ENCODE measurements around the gene MMP3. TPM values are rescaled to one million over a fixed set of nuclear protein-coding genes. Genes with fewer than 3 reads are reported as not detected.

Gene MMP3
- total RNA-seq, 1 experiment from 2014 or later = not detected

DNA sequence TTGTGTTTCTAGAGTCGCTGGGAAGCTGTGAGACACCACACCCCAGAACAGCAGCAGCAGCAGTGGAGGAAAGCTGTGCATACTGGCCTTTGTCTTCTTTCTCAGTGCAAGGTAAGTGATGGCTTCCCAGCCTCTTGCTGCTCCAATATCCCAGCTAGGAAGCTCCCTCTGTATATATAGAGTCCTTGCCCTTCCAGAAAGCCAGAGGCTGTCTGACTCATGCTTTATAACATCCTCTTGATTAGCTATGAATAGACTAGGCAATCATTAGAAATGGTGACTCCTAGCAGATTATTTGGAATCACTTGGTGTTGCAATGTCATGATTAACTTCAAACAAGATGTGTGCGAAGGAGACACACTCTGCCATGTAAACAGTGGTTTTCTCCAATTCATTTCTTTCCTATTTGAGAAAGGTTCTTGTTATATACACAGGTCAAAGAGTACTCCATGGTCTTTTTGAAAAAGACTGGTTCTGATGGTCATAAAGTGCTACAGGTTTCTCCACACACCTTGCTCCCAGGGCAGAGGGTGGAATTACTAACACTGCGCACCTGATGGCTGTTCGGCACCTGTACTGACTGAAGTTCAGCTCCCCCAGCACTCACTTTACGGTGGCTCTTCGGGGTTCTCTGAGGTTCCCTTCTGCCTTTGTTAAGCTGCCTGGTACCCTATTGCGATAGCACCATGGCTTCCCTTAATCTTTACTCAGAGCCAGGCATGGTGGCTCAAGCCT is 45.2 kb downstream of the MMP3 start, which contains the start of gene MMP1:
MMP1 (minus strand) TSS at position 149 of the 735 bp plus-strand sequence; CDS start at position 81, 68 bp downstream.
- H3K27me3 Mint-ChIP-seq (ENCODE audit: low read depth) = no peaks in the 10 kb centered on the region
- no peak within 1 kb of the TSS for H3K4me3 Mint-ChIP-seq
- TF ChIP-seq CTCF (conservative IDR thresholded peaks at IDR 0.05) = no peak
- Histone ChIP-seq H3T11ph (ENCODE audit: low read length) (no peak within 1 kb of the TSS), H2AK5ac (ENCODE audit: insufficient read length, low read length) (no peak within 1 kb of the TSS), H3K4me2 (ENCODE audit: insufficient read depth, insufficient read length, low read length) (no peak within 1 kb of the TSS), H2BK120ac (ENCODE audit: low read depth, low read length, poor library complexity, severe bottlenecking) (no peak within 1 kb of the TSS), H3K27me3 (ENCODE audit: insufficient read depth, low read length) (no peaks in the 10 kb centered on the region), H3K79me2 (ENCODE audit: insufficient read depth, low read length) (no peaks in the 10 kb centered on the region), H2BK15ac (ENCODE audit: low read depth, low read length) (no peak within 1 kb of the TSS), H3K14ac (ENCODE audit: insufficient read depth, low read length) (no peak within 1 kb of the TSS), H3K4me1 (ENCODE audit: insufficient read depth, low read length) (no peaks in the 10 kb centered on the region), H3K18ac (ENCODE audit: insufficient read length, low read depth, low read length) (no peak within 1 kb of the TSS), H3K9ac (ENCODE audit: extremely low read depth, insufficient read length, low read length) (no peak within 1 kb of the TSS), H3K79me1 (ENCODE audit: insufficient read depth, low read depth, low read length, poor library complexity, severe bottlenecking) (no peaks in the 10 kb centered on the region), H3K4ac (ENCODE audit: low read depth, low read length) (no peak within 1 kb of the TSS), H4K8ac (replicated peaks; ENCODE audit: insufficient read length, low read depth, low read length) (no peak within 1 kb of the TSS), H4K5ac (ENCODE audit: insufficient read length, low read depth, low read length) (no peak within 1 kb of the TSS), H4K91ac (ENCODE audit: insufficient read length, low read depth, low read length) (no peak within 1 kb of the TSS), H2BK20ac (ENCODE audit: low read depth, low read length, poor library complexity, severe bottlenecking) (no peak within 1 kb of the TSS), H3K27ac (ENCODE audit: insufficient read length, low read depth, low read length) (no peak within 1 kb of the TSS), H3K23me2 (ENCODE audit: insufficient read length, low read depth, low read length, poor library complexity, severe bottlenecking) (no peaks in the 10 kb centered on the region), H2BK5ac (ENCODE audit: insufficient read length, low read length) (no peak within 1 kb of the TSS), H3K56ac (ENCODE audit: insufficient read length, low read depth, low read length) (no peak within 1 kb of the TSS), H3K23ac (ENCODE audit: insufficient read length, low read depth, low read length) (no peak within 1 kb of the TSS), H3K9me3 (ENCODE audit: control insufficient read depth, low read depth, low read length) (no peaks in the 10 kb centered on the region), H2BK12ac (ENCODE audit: insufficient read length, low read depth, low read length) (no peak within 1 kb of the TSS), H4K20me1 (ENCODE audit: control insufficient read depth, insufficient read depth, insufficient read length) (no peaks in the 10 kb centered on the region), H2AFZ (ENCODE audit: low read length) (no peak within 1 kb of the TSS)
- peaks cover 0 to 2% of the 10 kb centered on the region in 2 experiments; a peak in 1 of 4 replicates for H3K4me1 Mint-ChIP-seq
- H3K9me3 Mint-ChIP-seq = no peaks in the 10 kb centered on the region
- no peak for DNase-seq
- H3K27ac Mint-ChIP-seq = no peak within 1 kb of the TSS; a peak in 1 of 7 replicates
- WGBS (ENCODE audit: extremely low coverage, insufficient read length, low lambda C conversion rate) = no CpG with 5 or more reads among the region's 7 CpGs
- H3K36me3 Mint-ChIP-seq (ENCODE audit: insufficient read depth in 1 of 3, low read depth in 3 of 3) = no peaks in the 10 kb centered on the region
